Stimulated activated effector memory CD8-positive, alpha-beta T cell treated with anti-CD3 and anti-CD28 coated beads, Interleukin-12 subunit alpha, Interleukin-12 subunit beta, amount 100 ng/mL, for 72 hours (primary cell): ENCODE results near the gene TRIM59.
"Not testable (repeated sequence)": the region's sequence is repeated elsewhere in the genome, so short reads cannot be mapped to it uniquely, and the experiment has no call there.

ENCODE experiments used
- ATAC-seq: fragments of 150-1000 bp; cut with Tn5 transposase; 2 replicates; pipeline ENCODE4 v1.10.0; 2021
- DNase-seq, 2 donors: peaks; one replicate each; pipeline ENCODE4 v3.0.0; 2021 to 2022; ENCODE audit warnings: low spot score in 2 of 2
- H3K27ac Mint-ChIP-seq: one replicate; pipeline ENCODE4 v1.8.0; 2022; ENCODE audit warnings: mild to moderate bottlenecking, mixed read lengths
- H3K36me3 Mint-ChIP-seq: one replicate; pipeline ENCODE4 v1.8.0; 2022; ENCODE audit warnings: mild to moderate bottlenecking, mixed read lengths
- H3K4me1 Mint-ChIP-seq: one replicate; pipeline ENCODE4 v1.8.0; 2022; ENCODE audit warnings: mixed read lengths
- H3K4me3 Mint-ChIP-seq: one replicate; pipeline ENCODE4 v1.8.0; 2022; ENCODE audit warnings: mild to moderate bottlenecking, mixed read lengths
- H3K9me3 Mint-ChIP-seq: one replicate; pipeline ENCODE4 v1.8.0; 2022; ENCODE audit warnings: mixed read lengths

Gene TRIM59

GRCh38 chr3:160471892-160472291 is 22.3 kb upstream of the TRIM59 start:
- H3K9me3 Mint-ChIP-seq = no peaks in the 10 kb centered on the region
- no peak overlapping the region for H3K27ac Mint-ChIP-seq
- no peak for DNase-seq
- H3K36me3 Mint-ChIP-seq = no peaks in the 10 kb centered on the region
- no peaks in the 10 kb centered on the region for H3K4me1 Mint-ChIP-seq
- no peak overlapping the region for H3K4me3 Mint-ChIP-seq
- no peak for ATAC-seq

- ATAC-seq = no peak
- no peak overlapping the region for H3K27ac Mint-ChIP-seq
These were observed 20.6 kb upstream of the TRIM59 start for GRCh38 chr3:160470181-160470580.

GRCh38 chr3:160464971-160465370 is 15.4 kb upstream of the TRIM59 start:
- no peak overlapping the region for H3K27ac Mint-ChIP-seq
- H3K4me1 Mint-ChIP-seq = no peaks in the 10 kb centered on the region
- no peaks in the 10 kb centered on the region for H3K9me3 Mint-ChIP-seq
- H3K36me3 Mint-ChIP-seq = no peaks in the 10 kb centered on the region
- DNase-seq (no peak), ATAC-seq (no peak)
- no peak overlapping the region for H3K4me3 Mint-ChIP-seq

More at GRCh38 chr3:160470181-160470580, 20.6 kb upstream of the TRIM59 start:
- no peak overlapping the region for H3K4me3 Mint-ChIP-seq
- no peaks in the 10 kb centered on the region for H3K9me3 Mint-ChIP-seq
- no peak for DNase-seq
- no peaks in the 10 kb centered on the region for H3K36me3 Mint-ChIP-seq
- no peaks in the 10 kb centered on the region for H3K4me1 Mint-ChIP-seq

- Mint-ChIP-seq H3K9me3 (no peaks in the 10 kb centered on the region), H3K4me3 (no peak overlapping the region), H3K36me3 (no peaks in the 10 kb centered on the region), H3K27ac (no peak overlapping the region), H3K4me1 (no peaks in the 10 kb centered on the region)
- ATAC-seq = no peak
- DNase-seq = no peak
These were observed 14.7 kb upstream of the TRIM59 start for GRCh38 chr3:160464321-160464720.

GRCh38 chr3:160460033-160460432 is 10.4 kb upstream of the TRIM59 start:
- Mint-ChIP-seq H3K4me3 (no peak overlapping the region), H3K9me3 (no peaks in the 10 kb centered on the region), H3K27ac (no peak overlapping the region), H3K36me3 (no peaks in the 10 kb centered on the region), H3K4me1 (no peaks in the 10 kb centered on the region)
- DNase-seq = no peak
- ATAC-seq = no peak

- H3K4me3 Mint-ChIP-seq = no peak overlapping the region
- DNase-seq (no peak), ATAC-seq (no peak)
- no peaks in the 10 kb centered on the region for H3K36me3 Mint-ChIP-seq
- no peaks in the 10 kb centered on the region for H3K4me1 Mint-ChIP-seq
- no peaks in the 10 kb centered on the region for H3K9me3 Mint-ChIP-seq
- no peak overlapping the region for H3K27ac Mint-ChIP-seq
These were observed 9.9 kb upstream of the TRIM59 start for GRCh38 chr3:160459450-160459970.

GRCh38 chr3:160458151-160458550 is 8.6 kb upstream of the TRIM59 start:
- H3K4me1 Mint-ChIP-seq = no peaks in the 10 kb centered on the region

GRCh38 chr3:160455846-160456245 is 6.3 kb upstream of the TRIM59 start:
- no peaks in the 10 kb centered on the region for H3K4me1 Mint-ChIP-seq
- H3K4me3 Mint-ChIP-seq = no peak overlapping the region
- H3K9me3 Mint-ChIP-seq = no peaks in the 10 kb centered on the region
- no peak for ATAC-seq
- no peaks in the 10 kb centered on the region for H3K36me3 Mint-ChIP-seq
- no peak for DNase-seq
- H3K27ac Mint-ChIP-seq = no peak overlapping the region

More at GRCh38 chr3:160458151-160458550, 8.6 kb upstream of the TRIM59 start:
- no peaks in the 10 kb centered on the region for H3K36me3 Mint-ChIP-seq
- H3K27ac Mint-ChIP-seq = no peak overlapping the region
- DNase-seq (no peak), ATAC-seq (no peak)
- H3K9me3 Mint-ChIP-seq = no peaks in the 10 kb centered on the region
- H3K4me3 Mint-ChIP-seq = no peak overlapping the region

- no peak overlapping the region for H3K4me3 Mint-ChIP-seq
- no peaks in the 10 kb centered on the region for H3K36me3 Mint-ChIP-seq
- no peak for ATAC-seq
- H3K4me1 Mint-ChIP-seq = peaks cover 8% of the 10 kb centered on the region
- no peak for DNase-seq
- peaks cover 3% of the 10 kb centered on the region for H3K9me3 Mint-ChIP-seq
- H3K27ac Mint-ChIP-seq = no peak overlapping the region
These were observed 5.4 kb upstream of the TRIM59 start for GRCh38 chr3:160454995-160455394.

GRCh38 chr3:160452251-160452650 is 2.7 kb upstream of the TRIM59 start:
- peaks cover 24% of the 10 kb centered on the region for H3K36me3 Mint-ChIP-seq
- not testable (repeated sequence) for ATAC-seq, H3K4me3 Mint-ChIP-seq, H3K27ac Mint-ChIP-seq, DNase-seq, H3K9me3 Mint-ChIP-seq
- H3K4me1 Mint-ChIP-seq = peaks cover 17% of the 10 kb centered on the region

GRCh38 chr3:160451602-160452001 is 2.0 kb upstream of the TRIM59 start:
- Mint-ChIP-seq H3K4me3 (no peak overlapping the region), H3K4me1 (peaks cover 17% of the 10 kb centered on the region), H3K27ac (no peak overlapping the region), H3K9me3 (peaks cover 3% of the 10 kb centered on the region), H3K36me3 (peaks cover 31% of the 10 kb centered on the region)
- DNase-seq (no peak), ATAC-seq (no peak)

- H3K27ac Mint-ChIP-seq = peak overlapping the region; percentile 98
- DNase-seq = no peak
These were observed 1.3 kb upstream of the TRIM59 start for GRCh38 chr3:160450846-160451245.

GRCh38 chr3:160448845-160449635 is 546 bp downstream of the TRIM59 start:
- ATAC-seq = peak; percentile 65
- peak overlapping the region; percentile 98 for H3K27ac Mint-ChIP-seq
- no peak for DNase-seq
- H3K4me3 Mint-ChIP-seq = peak overlapping the region; percentile 97
- H3K9me3 Mint-ChIP-seq = peaks cover 3% of the 10 kb centered on the region
- peaks cover 56% of the 10 kb centered on the region for H3K36me3 Mint-ChIP-seq
- peaks cover 26% of the 10 kb centered on the region for H3K4me1 Mint-ChIP-seq

More at GRCh38 chr3:160450846-160451245, 1.3 kb upstream of the TRIM59 start:
- H3K4me1 Mint-ChIP-seq = peaks cover 17% of the 10 kb centered on the region
- no peak for ATAC-seq
- H3K9me3 Mint-ChIP-seq = peaks cover 3% of the 10 kb centered on the region
- peaks cover 38% of the 10 kb centered on the region for H3K36me3 Mint-ChIP-seq
- H3K4me3 Mint-ChIP-seq = peak overlapping the region; percentile 97

GRCh38 chr3:160447544-160447943 is 2.0 kb downstream of the TRIM59 start:
- DNase-seq (no peak), ATAC-seq (no peak)
- Mint-ChIP-seq H3K36me3 (peaks cover 69% of the 10 kb centered on the region), H3K4me1 (peaks cover 26% of the 10 kb centered on the region), H3K27ac (no peak overlapping the region), H3K4me3 (peak overlapping the region; percentile 97), H3K9me3 (peaks cover 3% of the 10 kb centered on the region)

GRCh38 chr3:160446522-160447056 is 3.0 kb downstream of the TRIM59 start:
- Mint-ChIP-seq H3K4me1 (peaks cover 34% of the 10 kb centered on the region), H3K27ac (no peak overlapping the region), H3K4me3 (peak overlapping the region; percentile 97), H3K36me3 (peaks cover 79% of the 10 kb centered on the region), H3K9me3 (peaks cover 3% of the 10 kb centered on the region)
- DNase-seq (no peak), ATAC-seq (no peak)

GRCh38 chr3:160445854-160446253 is 3.7 kb downstream of the TRIM59 start:
- H3K9me3 Mint-ChIP-seq = peaks cover 3% of the 10 kb centered on the region

More at GRCh38 chr3:160445854-160446253, 3.7 kb downstream of the TRIM59 start:
- Mint-ChIP-seq H3K4me1 (peaks cover 35% of the 10 kb centered on the region), H3K27ac (no peak overlapping the region), H3K4me3 (peak overlapping the region; percentile 97), H3K36me3 (peaks cover 86% of the 10 kb centered on the region)
- DNase-seq (no peak), ATAC-seq (no peak)
